Activated CD8-positive, alpha-beta memory T cell treated with anti-CD3 and anti-CD28 coated beads for 48 hours (primary cell): ENCODE results near the gene LEMD3.

Experiments used
- DNase-seq, 3 experiments: peaks; one replicate each; pipeline ENCODE4 v3.0.0-alpha.2; 2020; ENCODE audit warnings: low read depth in 2 of 3, low spot score in 2 of 3

LEMD3 gene

GRCh38 chr12:65168681-65169319 is 583 bp upstream of the LEMD3 start:
- no peak for DNase-seq

GRCh38 chr12:65170209-65170881 is 962 bp downstream of the LEMD3 start:
- peak; percentile 27 to 38 (median 31) for DNase-seq

- DNase-seq, result no peak
These were observed 1.7 kb downstream of the LEMD3 start for GRCh38 chr12:65171073-65171472.

GRCh38 chr12:65171870-65172269 is 2.5 kb downstream of the LEMD3 start:
- DNase-seq, result no peak

- no peak for DNase-seq
These were observed 6.0 kb downstream of the LEMD3 start for GRCh38 chr12:65175385-65175784.

- no peak for DNase-seq
These were observed 12.8 kb downstream of the LEMD3 start for GRCh38 chr12:65182012-65182739.

GRCh38 chr12:65184176-65184857 is 14.9 kb downstream of the LEMD3 start:
- DNase-seq, result no peak

GRCh38 chr12:65184858-65185229 is 15.5 kb downstream of the LEMD3 start:
- no peak for DNase-seq

GRCh38 chr12:65187665-65188064 is 18.3 kb downstream of the LEMD3 start:
- DNase-seq, result no peak

GRCh38 chr12:65188179-65188701 is 18.9 kb downstream of the LEMD3 start:
- no peak for DNase-seq

GRCh38 chr12:65189028-65189718 is 19.8 kb downstream of the LEMD3 start:
- DNase-seq, result no peak

GRCh38 chr12:65192963-65193516 is 23.7 kb downstream of the LEMD3 start:
- DNase-seq, result no peak

GRCh38 chr12:65194949-65195348 is 25.6 kb downstream of the LEMD3 start:
- no peak for DNase-seq

GRCh38 chr12:65195387-65196055 is 26.1 kb downstream of the LEMD3 start:
- DNase-seq, result no peak

- no peak for DNase-seq
These were observed 27.6 kb downstream of the LEMD3 start for GRCh38 chr12:65196762-65197567.

GRCh38 chr12:65199604-65200003 is 30.2 kb downstream of the LEMD3 start:
- DNase-seq, result no peak

- no peak for DNase-seq
These were observed 30.8 kb downstream of the LEMD3 start for GRCh38 chr12:65200007-65200665.

- no peak for DNase-seq
These were observed 34.0 kb downstream of the LEMD3 start for GRCh38 chr12:65203376-65203775.
